ENCODE measurements around the gene GUCA2B.

Gene GUCA2B

GRCh38 chr1:42150651-42151050 lies 2.6 kb upstream of the GUCA2B start:
- Histone ChIP-seq H3K4me1 (ENCODE audit: control insufficient read depth, insufficient read depth, low read length) (no peaks in the 10 kb centered on the region), H3K4me3 (ENCODE audit: insufficient read depth, low read depth, low read length) (no peak overlapping the region), H3K27me3 (ENCODE audit: control insufficient read depth, insufficient read depth, low read length, poor library complexity, severe bottlenecking) (no peaks in the 10 kb centered on the region), H3K9me3 (ENCODE audit: control insufficient read depth, low read length) (no peaks in the 10 kb centered on the region), H3K27ac (ENCODE audit: insufficient read depth, low read depth, low read length, poor library complexity, severe bottlenecking) (no peak overlapping the region), H3K36me3 (ENCODE audit: control insufficient read depth, insufficient read depth, low read length) (no peaks in the 10 kb centered on the region)
- WGBS, 2 experiments, result 91 to 94% methylated on average over 5 of the region's 5 CpGs

DNA sequence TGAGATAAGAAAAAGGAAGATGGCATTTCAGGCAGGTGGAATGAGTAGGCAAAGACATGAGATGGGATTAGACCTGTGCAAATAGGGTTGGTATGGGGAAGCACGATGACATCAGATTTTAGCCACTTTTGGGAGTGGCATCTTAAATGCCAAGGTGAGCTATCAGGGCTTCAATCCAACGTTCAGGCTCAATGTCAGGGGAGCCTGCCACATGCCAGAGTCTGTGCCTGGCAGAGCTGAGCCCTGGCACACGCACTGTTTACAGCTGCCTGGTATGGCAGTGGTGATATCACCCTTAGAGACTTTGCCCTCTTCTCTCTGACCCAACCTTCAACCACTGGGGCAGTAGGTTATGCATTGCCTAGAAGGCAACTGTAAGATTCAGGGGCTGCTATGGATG lies 1.1 kb upstream of the GUCA2B start:
- Histone ChIP-seq H3K9me3 (ENCODE audit: control insufficient read depth, low read length) (no peaks in the 10 kb centered on the region), H3K27me3 (ENCODE audit: control insufficient read depth, insufficient read depth, low read length, poor library complexity, severe bottlenecking) (no peaks in the 10 kb centered on the region), H3K4me1 (ENCODE audit: control insufficient read depth, insufficient read depth, low read length) (no peaks in the 10 kb centered on the region), H3K36me3 (ENCODE audit: control insufficient read depth, insufficient read depth, low read length) (no peaks in the 10 kb centered on the region), H3K4me3 (ENCODE audit: insufficient read depth, low read depth, low read length) (no peak overlapping the region), H3K27ac (ENCODE audit: insufficient read depth, low read depth, low read length, poor library complexity, severe bottlenecking) (no peak overlapping the region)
- 78 to 85% methylated on average over 3 of the region's 3 CpGs for WGBS, 2 experiments

GRCh38 chr1:42153624-42154023 lies 414 bp downstream of the GUCA2B start:
- Histone ChIP-seq H3K27me3 (ENCODE audit: control insufficient read depth, insufficient read depth, low read length, poor library complexity, severe bottlenecking) (no peaks in the 10 kb centered on the region), H3K27ac (ENCODE audit: insufficient read depth, low read depth, low read length, poor library complexity, severe bottlenecking) (no peak overlapping the region), H3K9me3 (ENCODE audit: control insufficient read depth, low read length) (no peaks in the 10 kb centered on the region), H3K4me3 (ENCODE audit: insufficient read depth, low read depth, low read length) (no peak overlapping the region), H3K36me3 (ENCODE audit: control insufficient read depth, insufficient read depth, low read length) (no peaks in the 10 kb centered on the region), H3K4me1 (ENCODE audit: control insufficient read depth, insufficient read depth, low read length) (no peaks in the 10 kb centered on the region)
- WGBS, 2 experiments, result 94% methylated on average over 4 to 6 of the region's 6 CpGs

DNA sequence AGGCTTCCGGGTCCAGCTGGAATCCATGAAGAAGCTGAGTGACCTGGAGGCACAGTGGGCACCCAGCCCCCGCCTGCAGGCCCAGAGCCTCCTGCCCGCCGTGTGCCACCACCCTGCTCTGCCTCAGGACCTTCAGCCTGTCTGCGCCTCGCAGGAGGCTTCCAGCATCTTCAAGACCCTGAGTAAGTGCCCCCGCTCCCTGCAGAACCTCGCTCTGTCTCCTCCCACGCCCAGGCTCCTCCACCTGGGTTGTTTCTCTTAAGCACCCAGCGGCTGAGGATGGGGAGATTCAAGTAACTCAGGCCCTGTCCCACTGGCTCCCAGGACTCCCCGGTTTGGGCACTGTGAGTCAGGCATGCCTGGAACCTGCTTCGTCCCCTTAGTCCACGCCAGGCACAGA lies 1.5 kb downstream of the GUCA2B start:
- Histone ChIP-seq H3K4me1 (ENCODE audit: control insufficient read depth, insufficient read depth, low read length) (no peaks in the 10 kb centered on the region), H3K27me3 (ENCODE audit: control insufficient read depth, insufficient read depth, low read length, poor library complexity, severe bottlenecking) (no peaks in the 10 kb centered on the region), H3K36me3 (ENCODE audit: control insufficient read depth, insufficient read depth, low read length) (no peaks in the 10 kb centered on the region), H3K4me3 (ENCODE audit: insufficient read depth, low read depth, low read length) (no peak overlapping the region), H3K9me3 (ENCODE audit: control insufficient read depth, low read length) (no peaks in the 10 kb centered on the region), H3K27ac (ENCODE audit: insufficient read depth, low read depth, low read length, poor library complexity, severe bottlenecking) (no peak overlapping the region)
- WGBS, 2 experiments, result 91 to 93% methylated on average over 13 of the region's 13 CpGs

DNA sequence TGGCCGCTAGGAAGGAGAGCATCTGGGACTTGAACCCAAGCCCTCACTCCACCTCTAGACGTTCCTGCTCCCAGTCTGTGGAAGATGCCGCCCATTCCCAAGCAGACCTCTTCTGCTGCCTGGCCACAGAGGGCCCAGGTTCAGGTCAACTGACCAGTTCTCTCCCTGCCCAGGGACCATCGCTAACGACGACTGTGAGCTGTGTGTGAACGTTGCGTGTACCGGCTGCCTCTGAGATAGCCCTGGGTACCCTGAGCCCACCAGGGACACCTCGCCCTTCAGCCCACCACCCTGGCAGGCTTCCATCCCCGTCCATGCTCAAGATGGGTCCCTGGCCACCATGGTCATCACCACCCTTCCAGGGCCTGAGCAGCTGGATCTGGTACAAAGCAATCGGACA lies 2.2 kb downstream of the GUCA2B start:
- Histone ChIP-seq H3K27me3 (ENCODE audit: control insufficient read depth, insufficient read depth, low read length, poor library complexity, severe bottlenecking) (no peaks in the 10 kb centered on the region), H3K36me3 (ENCODE audit: control insufficient read depth, insufficient read depth, low read length) (no peaks in the 10 kb centered on the region), H3K27ac (ENCODE audit: insufficient read depth, low read depth, low read length, poor library complexity, severe bottlenecking) (no peak overlapping the region), H3K9me3 (ENCODE audit: control insufficient read depth, low read length) (no peaks in the 10 kb centered on the region), H3K4me1 (ENCODE audit: control insufficient read depth, insufficient read depth, low read length) (no peaks in the 10 kb centered on the region), H3K4me3 (ENCODE audit: insufficient read depth, low read depth, low read length) (no peak overlapping the region)
- WGBS, 2 experiments, result 92 to 95% methylated on average over 12 of the region's 12 CpGs

- H3K9me3 ChIP-seq (ENCODE audit: control insufficient read depth, low read length), result no peaks in the 10 kb centered on the region
- H3K4me3 ChIP-seq (ENCODE audit: insufficient read depth, low read depth, low read length), result no peak overlapping the region
- WGBS, 2 experiments, result 79 to 82% methylated on average over 7 of the region's 7 CpGs
- H3K36me3 ChIP-seq (ENCODE audit: control insufficient read depth, insufficient read depth, low read length), result no peaks in the 10 kb centered on the region
- H3K27me3 ChIP-seq (ENCODE audit: control insufficient read depth, insufficient read depth, low read length, poor library complexity, severe bottlenecking), result no peaks in the 10 kb centered on the region
- H3K4me1 ChIP-seq (ENCODE audit: control insufficient read depth, insufficient read depth, low read length), result no peaks in the 10 kb centered on the region
- H3K27ac ChIP-seq (ENCODE audit: insufficient read depth, low read depth, low read length, poor library complexity, severe bottlenecking), result no peak overlapping the region
Measured at GRCh38 chr1:42157667-42158066, 4.5 kb downstream of the GUCA2B start.

- H3K27ac ChIP-seq (ENCODE audit: insufficient read depth, low read depth, low read length, poor library complexity, severe bottlenecking), result no peak overlapping the region
- 92 to 100% methylated on average over 1 of the region's 2 CpGs for WGBS, 2 experiments
- H3K4me3 ChIP-seq (ENCODE audit: insufficient read depth, low read depth, low read length), result no peak overlapping the region
- no peaks in the 10 kb centered on the region for H3K9me3 ChIP-seq (ENCODE audit: control insufficient read depth, low read length)
- H3K27me3 ChIP-seq (ENCODE audit: control insufficient read depth, insufficient read depth, low read length, poor library complexity, severe bottlenecking), result no peaks in the 10 kb centered on the region
- no peaks in the 10 kb centered on the region for H3K36me3 ChIP-seq (ENCODE audit: control insufficient read depth, insufficient read depth, low read length)
- no peaks in the 10 kb centered on the region for H3K4me1 ChIP-seq (ENCODE audit: control insufficient read depth, insufficient read depth, low read length)
Measured at GRCh38 chr1:42158189-42158588, 5.0 kb downstream of the GUCA2B start.

DNA sequence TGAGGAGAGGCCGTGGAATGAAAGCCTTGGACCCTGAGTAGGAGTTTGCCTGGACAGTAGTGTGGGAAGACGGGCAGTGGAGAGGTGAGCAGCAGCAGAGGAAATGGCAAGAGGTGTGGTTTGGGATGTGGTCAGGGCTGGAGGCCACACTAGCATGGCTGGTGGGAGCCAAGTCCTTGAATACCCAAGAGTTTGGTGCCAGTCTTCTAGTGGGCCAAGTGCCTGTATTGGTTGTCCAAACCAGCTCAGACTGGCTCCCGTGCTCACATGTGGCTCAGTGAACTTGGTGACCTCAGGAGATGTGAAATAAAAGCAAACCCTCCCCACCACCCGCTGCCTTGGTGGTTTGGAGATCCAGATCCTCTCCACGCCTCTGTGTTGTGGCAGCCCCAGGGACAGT lies 9.0 kb downstream of the GUCA2B start:
- no peaks in the 10 kb centered on the region for H3K27me3 ChIP-seq (ENCODE audit: control insufficient read depth, insufficient read depth, low read length, poor library complexity, severe bottlenecking)

DNA sequence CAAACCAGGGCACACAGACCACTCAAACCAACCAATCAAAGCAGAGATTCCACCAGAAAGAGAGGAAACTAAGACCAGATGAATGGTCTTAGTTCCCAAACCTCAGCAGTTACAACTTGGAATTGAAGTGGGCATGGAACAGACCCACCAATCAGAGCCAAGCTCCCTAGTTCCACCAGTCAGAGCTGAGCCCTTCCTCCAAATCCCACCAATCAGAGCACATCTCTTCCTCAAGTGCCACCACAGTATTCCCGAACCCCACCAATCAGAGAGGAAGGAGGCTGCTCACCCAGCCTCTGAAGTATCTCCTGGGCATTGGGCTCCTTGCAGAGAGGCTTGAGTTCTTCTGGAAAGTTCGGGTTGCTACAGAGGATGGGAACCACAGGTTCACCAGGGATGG lies 9.9 kb downstream of the GUCA2B start:
- 91 to 92% methylated on average over 2 of the region's 2 CpGs for WGBS, 2 experiments
- Histone ChIP-seq H3K27ac (ENCODE audit: insufficient read depth, low read depth, low read length, poor library complexity, severe bottlenecking) (no peak overlapping the region), H3K27me3 (ENCODE audit: control insufficient read depth, insufficient read depth, low read length, poor library complexity, severe bottlenecking) (no peaks in the 10 kb centered on the region), H3K4me3 (ENCODE audit: insufficient read depth, low read depth, low read length) (no peak overlapping the region), H3K4me1 (ENCODE audit: control insufficient read depth, insufficient read depth, low read length) (no peaks in the 10 kb centered on the region), H3K36me3 (ENCODE audit: control insufficient read depth, insufficient read depth, low read length) (no peaks in the 10 kb centered on the region), H3K9me3 (ENCODE audit: control insufficient read depth, low read length) (no peaks in the 10 kb centered on the region)

More for the DNA sequence above, 9.0 kb downstream of the GUCA2B start:
- 94% methylated on average over 5 of the region's 5 CpGs for WGBS, 2 experiments
- Histone ChIP-seq H3K36me3 (ENCODE audit: control insufficient read depth, insufficient read depth, low read length) (no peaks in the 10 kb centered on the region), H3K4me3 (ENCODE audit: insufficient read depth, low read depth, low read length) (no peak overlapping the region), H3K9me3 (ENCODE audit: control insufficient read depth, low read length) (no peaks in the 10 kb centered on the region), H3K4me1 (ENCODE audit: control insufficient read depth, insufficient read depth, low read length) (no peaks in the 10 kb centered on the region), H3K27ac (ENCODE audit: insufficient read depth, low read depth, low read length, poor library complexity, severe bottlenecking) (no peak overlapping the region)

DNA sequence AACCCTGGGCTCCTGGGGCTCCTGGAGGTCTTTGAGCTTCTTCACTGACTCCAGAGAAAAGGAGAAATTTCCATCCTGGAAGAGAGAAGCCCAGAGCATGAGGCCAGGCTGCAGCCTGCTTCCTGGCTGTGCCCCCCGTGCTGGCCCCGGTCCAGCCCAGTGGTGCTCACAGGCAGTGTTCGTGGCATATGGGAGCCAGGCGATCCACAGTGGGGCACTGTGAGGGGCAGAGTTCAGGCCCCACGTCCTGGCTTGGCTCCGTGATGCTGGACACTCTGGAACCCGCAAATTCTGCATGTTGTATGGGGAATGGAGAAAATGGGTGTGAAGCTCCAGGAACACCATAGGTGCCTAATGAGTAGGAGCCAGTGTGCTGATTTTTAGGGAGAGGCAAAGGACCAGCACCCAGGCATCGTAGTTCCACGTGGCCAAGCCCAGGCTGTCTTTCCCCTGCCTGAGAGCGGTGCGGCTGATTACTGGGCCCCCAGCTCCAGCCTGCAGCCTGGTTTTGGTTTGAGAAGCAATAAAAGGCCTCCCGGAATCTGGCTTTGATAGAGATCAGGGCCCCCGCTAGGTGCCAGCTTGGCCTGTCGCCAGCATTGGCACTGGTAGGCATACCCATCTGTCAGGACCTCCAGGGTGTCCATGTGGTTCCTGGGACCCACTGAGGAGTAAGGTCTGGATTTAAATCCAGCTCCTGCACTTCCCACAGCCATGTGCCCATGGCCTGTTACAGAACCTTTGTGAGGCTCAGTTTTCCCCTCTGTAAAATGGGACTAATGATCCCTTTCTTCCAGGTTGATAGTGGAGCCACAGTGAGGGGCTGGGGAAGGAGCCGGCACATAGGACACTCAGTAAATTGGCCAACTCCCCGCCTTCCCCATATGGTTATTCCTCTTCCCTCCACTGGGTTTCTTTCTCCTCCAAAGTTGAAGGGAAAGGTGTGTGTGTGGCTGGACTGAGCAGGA lies 10.6 kb downstream of the GUCA2B start:
- Histone ChIP-seq H3K36me3 (ENCODE audit: control insufficient read depth, insufficient read depth, low read length) (no peaks in the 10 kb centered on the region), H3K27me3 (ENCODE audit: control insufficient read depth, insufficient read depth, low read length, poor library complexity, severe bottlenecking) (no peaks in the 10 kb centered on the region), H3K4me1 (ENCODE audit: control insufficient read depth, insufficient read depth, low read length) (no peaks in the 10 kb centered on the region), H3K4me3 (ENCODE audit: insufficient read depth, low read depth, low read length) (no peak overlapping the region), H3K9me3 (ENCODE audit: control insufficient read depth, low read length) (no peaks in the 10 kb centered on the region), H3K27ac (ENCODE audit: insufficient read depth, low read depth, low read length, poor library complexity, severe bottlenecking) (no peak overlapping the region)
- WGBS, 2 experiments, result 95% methylated on average over 16 of the region's 16 CpGs
